GM23338 (cell line): ENCODE measurements around the gene AADAT. TPM values are rescaled to one million over a fixed set of nuclear protein-coding genes. Genes with fewer than 3 reads are reported as not detected.

Source experiments
- ATAC-seq: fragments of 200-7000 bp; cut with Tn5 transposase; 3 replicates; pipeline ENCODE4 v1.9.1; 2020
- DNase-seq: peaks from one replicate; pipeline ENCODE4 v3.0.0-alpha.2; 2015; ENCODE audit warnings: low spot score
- H2AFZ ChIP-seq: fragments of 200-600 bp; sonication (generic); 2 replicates; pipeline ENCODE4 v1.8.0; 2016; ENCODE audit warnings: antibody characterized with exemption, mild to moderate bottlenecking, moderate library complexity
- H3F3A ChIP-seq: fragments of 200-600 bp; sonication (generic); replicated peaks from 2 replicates; pipeline ENCODE4 v1.8.0; 2017; ENCODE audit warnings: antibody characterized with exemption, mixed run types, low read depth
- H3K27ac ChIP-seq: fragments of 200-600 bp; sonication (generic); 2 replicates; pipeline ENCODE4 v1.6.1; 2016; ENCODE audit warnings: low read depth
- H3K27me3 ChIP-seq: fragments of 200-600 bp; sonication (generic); 2 replicates; pipeline ENCODE4 v1.8.0; 2016; ENCODE audit warnings: mild to moderate bottlenecking, mixed run types, moderate library complexity; ENCODE audit not compliant: insufficient read depth
- H3K36me3 ChIP-seq: fragments of 200-600 bp; sonication (generic); 2 replicates; pipeline ENCODE4 v1.8.0; 2016; ENCODE audit warnings: mild to moderate bottlenecking; ENCODE audit not compliant: insufficient read depth
- H3K4me1 ChIP-seq: fragments of 200-600 bp; sonication (generic); 2 replicates; pipeline ENCODE4 v1.8.0; 2016; ENCODE audit warnings: mild to moderate bottlenecking, moderate library complexity; ENCODE audit not compliant: insufficient read depth
- H3K4me2 ChIP-seq: fragments of 200-600 bp; sonication (generic); 2 replicates; pipeline ENCODE4 v1.7.1; 2017; ENCODE audit warnings: mixed run types
- H3K4me3 ChIP-seq: fragments of 200-600 bp; sonication (generic); 2 replicates; pipeline ENCODE4 v1.6.1; 2016; ENCODE audit warnings: mixed run types
- H3K79me2 ChIP-seq: fragments of 200-600 bp; sonication (generic); replicated peaks from 2 replicates; pipeline ENCODE4 v1.8.0; 2017; ENCODE audit warnings: mild to moderate bottlenecking; ENCODE audit not compliant: insufficient read depth
- H3K9me2 ChIP-seq: fragments of 200-600 bp; sonication (generic); 2 replicates; pipeline ENCODE4 v1.8.0; 2017; ENCODE audit not compliant: insufficient read depth
- H4K20me1 ChIP-seq: fragments of 200-600 bp; sonication (generic); replicated peaks from 2 replicates; pipeline ENCODE4 v1.8.0; 2017; ENCODE audit warnings: mild to moderate bottlenecking; ENCODE audit not compliant: insufficient read depth
- H3K27ac Mint-ChIP-seq: 2 replicates; pipeline ENCODE4 v1.8.0; 2020; ENCODE audit warnings: inconsistent platforms, mild to moderate bottlenecking, moderate library complexity, mixed read lengths
- H3K27me3 Mint-ChIP-seq: 3 replicates; pipeline ENCODE4 v1.8.0; 2022; ENCODE audit warnings: low read depth, mild to moderate bottlenecking, moderate library complexity, mixed read lengths, inconsistent platforms; ENCODE audit not compliant: insufficient read depth, poor library complexity
- H3K36me3 Mint-ChIP-seq: 3 replicates; pipeline ENCODE4 v1.8.0; 2021; ENCODE audit warnings: low read depth, mild to moderate bottlenecking, inconsistent platforms, moderate library complexity, mixed read lengths
- H3K4me1 Mint-ChIP-seq: 3 replicates; pipeline ENCODE4 v1.8.0; 2020; ENCODE audit warnings: mild to moderate bottlenecking, inconsistent platforms, mixed read lengths
- H3K4me3 Mint-ChIP-seq: 3 replicates; pipeline ENCODE4 v1.8.0; 2021; ENCODE audit warnings: moderate library complexity, mild to moderate bottlenecking, inconsistent platforms, mixed read lengths
- H3K9me3 Mint-ChIP-seq: 3 replicates; pipeline ENCODE4 v1.8.0; 2020; ENCODE audit warnings: moderate library complexity, mild to moderate bottlenecking, inconsistent platforms, mixed read lengths
- EZH2 ChIP-seq: fragments of 200-600 bp; sonication (generic); IDR thresholded peaks from one replicate; pipeline ENCODE4 v1.8.0; 2017; ENCODE audit warnings: antibody characterized with exemption, mild to moderate bottlenecking, low read depth; ENCODE audit not compliant: unreplicated experiment
- EZH2phosphoT487 ChIP-seq: fragments of 200-600 bp; sonication (generic); IDR thresholded peaks from one replicate; pipeline ENCODE4 v1.8.1; 2018; ENCODE audit warnings: antibody characterized with exemption; ENCODE audit not compliant: unreplicated experiment
- POLR2AphosphoS5 ChIP-seq: IDR thresholded peaks from 2 replicates; pipeline ENCODE4 v1.6.1; 2016; ENCODE audit warnings: antibody characterized with exemption, low read depth
- ZNF331 ChIP-seq: fragments of 250-450 bp; sonication (Bioruptor Pico); IDR thresholded peaks from 2 replicates; pipeline ENCODE4 v1.5.0; 2020; ENCODE audit warnings: low read depth, mild to moderate bottlenecking, moderate library complexity
- polyA plus RNA-seq: library from polyadenylated mRNA; unstranded; fragments of >200 nt; fragmentation: Nextera tagmentation; extraction: Ambion mirVana; gene quantifications from 2 replicates; pipeline ENCODE4 v1.2.1, GENCODE V29; 2016
- total RNA-seq: library from RNA; depleted of rRNA; stranded (reverse); fragments of >200 nt; shearing (Covaris generic); gene quantifications from 2 replicates; pipeline ENCODE4 v1.2.3, GENCODE V29; 2014
- TF ChIP-seq, protein P1 (sequence below): fragments of 250-450 bp; sonication (Bioruptor Pico); IDR thresholded peaks from 2 replicates; pipeline ENCODE4 v1.5.0; 2020; ENCODE audit warnings: mild to moderate bottlenecking, moderate library complexity
- TF ChIP-seq, protein P2 (sequence below), 2 experiments: fragments of 200-600 bp in 1 of 2; sonication (generic) in 1 of 2; conservative IDR thresholded peaks; 2 replicates each; pipeline versions ENCODE4 v1.5.1 to v1.6.1; 2016 to 2017; ENCODE audit warnings: antibody characterized with exemption in 2 of 2, low read depth in 2 of 2, mild to moderate bottlenecking in 2 of 2, moderate library complexity in 1 of 2

Gene AADAT
- total and polyA plus RNA-seq, 2 experiments from 2014 or later = 6.9 to 7.0 TPM

GRCh38 chr4:170111546-170111945, 21.8 kb upstream of the AADAT start (continued):
- TF ChIP-seq, protein P1, sequence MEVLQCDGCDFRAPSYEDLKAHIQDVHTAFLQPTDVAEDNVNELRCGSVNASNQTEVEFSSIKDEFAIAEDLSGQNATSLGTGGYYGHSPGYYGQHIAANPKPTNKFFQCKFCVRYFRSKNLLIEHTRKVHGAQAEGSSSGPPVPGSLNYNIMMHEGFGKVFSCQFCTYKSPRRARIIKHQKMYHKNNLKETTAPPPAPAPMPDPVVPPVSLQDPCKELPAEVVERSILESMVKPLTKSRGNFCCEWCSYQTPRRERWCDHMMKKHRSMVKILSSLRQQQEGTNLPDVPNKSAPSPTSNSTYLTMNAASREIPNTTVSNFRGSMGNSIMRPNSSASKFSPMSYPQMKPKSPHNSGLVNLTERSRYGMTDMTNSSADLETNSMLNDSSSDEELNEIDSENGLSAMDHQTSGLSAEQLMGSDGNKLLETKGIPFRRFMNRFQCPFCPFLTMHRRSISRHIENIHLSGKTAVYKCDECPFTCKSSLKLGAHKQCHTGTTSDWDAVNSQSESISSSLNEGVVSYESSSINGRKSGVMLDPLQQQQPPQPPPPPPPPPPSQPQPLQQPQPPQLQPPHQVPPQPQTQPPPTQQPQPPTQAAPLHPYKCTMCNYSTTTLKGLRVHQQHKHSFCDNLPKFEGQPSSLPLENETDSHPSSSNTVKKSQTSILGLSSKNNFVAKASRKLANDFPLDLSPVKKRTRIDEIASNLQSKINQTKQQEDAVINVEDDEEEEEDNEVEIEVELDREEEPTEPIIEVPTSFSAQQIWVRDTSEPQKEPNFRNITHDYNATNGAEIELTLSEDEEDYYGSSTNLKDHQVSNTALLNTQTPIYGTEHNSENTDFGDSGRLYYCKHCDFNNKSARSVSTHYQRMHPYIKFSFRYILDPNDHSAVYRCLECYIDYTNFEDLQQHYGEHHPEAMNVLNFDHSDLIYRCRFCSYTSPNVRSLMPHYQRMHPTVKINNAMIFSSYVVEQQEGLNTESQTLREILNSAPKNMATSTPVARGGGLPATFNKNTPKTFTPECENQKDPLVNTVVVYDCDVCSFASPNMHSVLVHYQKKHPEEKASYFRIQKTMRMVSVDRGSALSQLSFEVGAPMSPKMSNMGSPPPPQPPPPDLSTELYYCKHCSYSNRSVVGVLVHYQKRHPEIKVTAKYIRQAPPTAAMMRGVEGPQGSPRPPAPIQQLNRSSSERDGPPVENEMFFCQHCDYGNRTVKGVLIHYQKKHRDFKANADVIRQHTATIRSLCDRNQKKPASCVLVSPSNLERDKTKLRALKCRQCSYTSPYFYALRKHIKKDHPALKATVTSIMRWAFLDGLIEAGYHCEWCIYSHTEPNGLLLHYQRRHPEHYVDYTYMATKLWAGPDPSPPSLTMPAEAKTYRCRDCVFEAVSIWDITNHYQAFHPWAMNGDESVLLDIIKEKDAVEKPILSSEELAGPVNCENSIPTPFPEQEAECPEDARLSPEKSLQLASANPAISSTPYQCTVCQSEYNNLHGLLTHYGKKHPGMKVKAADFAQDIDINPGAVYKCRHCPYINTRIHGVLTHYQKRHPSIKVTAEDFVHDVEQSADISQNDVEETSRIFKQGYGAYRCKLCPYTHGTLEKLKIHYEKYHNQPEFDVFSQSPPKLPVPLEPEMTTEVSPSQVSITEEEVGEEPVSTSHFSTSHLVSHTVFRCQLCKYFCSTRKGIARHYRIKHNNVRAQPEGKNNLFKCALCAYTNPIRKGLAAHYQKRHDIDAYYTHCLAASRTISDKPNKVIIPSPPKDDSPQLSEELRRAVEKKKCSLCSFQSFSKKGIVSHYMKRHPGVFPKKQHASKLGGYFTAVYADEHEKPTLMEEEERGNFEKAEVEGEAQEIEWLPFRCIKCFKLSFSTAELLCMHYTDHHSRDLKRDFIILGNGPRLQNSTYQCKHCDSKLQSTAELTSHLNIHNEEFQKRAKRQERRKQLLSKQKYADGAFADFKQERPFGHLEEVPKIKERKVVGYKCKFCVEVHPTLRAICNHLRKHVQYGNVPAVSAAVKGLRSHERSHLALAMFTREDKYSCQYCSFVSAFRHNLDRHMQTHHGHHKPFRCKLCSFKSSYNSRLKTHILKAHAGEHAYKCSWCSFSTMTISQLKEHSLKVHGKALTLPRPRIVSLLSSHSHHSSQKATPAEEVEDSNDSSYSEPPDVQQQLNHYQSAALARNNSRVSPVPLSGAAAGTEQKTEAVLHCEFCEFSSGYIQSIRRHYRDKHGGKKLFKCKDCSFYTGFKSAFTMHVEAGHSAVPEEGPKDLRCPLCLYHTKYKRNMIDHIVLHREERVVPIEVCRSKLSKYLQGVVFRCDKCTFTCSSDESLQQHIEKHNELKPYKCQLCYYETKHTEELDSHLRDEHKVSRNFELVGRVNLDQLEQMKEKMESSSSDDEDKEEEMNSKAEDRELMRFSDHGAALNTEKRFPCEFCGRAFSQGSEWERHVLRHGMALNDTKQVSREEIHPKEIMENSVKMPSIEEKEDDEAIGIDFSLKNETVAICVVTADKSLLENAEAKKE (CRISPR knock-in tag) = no peak
- TF ChIP-seq, protein P2, sequence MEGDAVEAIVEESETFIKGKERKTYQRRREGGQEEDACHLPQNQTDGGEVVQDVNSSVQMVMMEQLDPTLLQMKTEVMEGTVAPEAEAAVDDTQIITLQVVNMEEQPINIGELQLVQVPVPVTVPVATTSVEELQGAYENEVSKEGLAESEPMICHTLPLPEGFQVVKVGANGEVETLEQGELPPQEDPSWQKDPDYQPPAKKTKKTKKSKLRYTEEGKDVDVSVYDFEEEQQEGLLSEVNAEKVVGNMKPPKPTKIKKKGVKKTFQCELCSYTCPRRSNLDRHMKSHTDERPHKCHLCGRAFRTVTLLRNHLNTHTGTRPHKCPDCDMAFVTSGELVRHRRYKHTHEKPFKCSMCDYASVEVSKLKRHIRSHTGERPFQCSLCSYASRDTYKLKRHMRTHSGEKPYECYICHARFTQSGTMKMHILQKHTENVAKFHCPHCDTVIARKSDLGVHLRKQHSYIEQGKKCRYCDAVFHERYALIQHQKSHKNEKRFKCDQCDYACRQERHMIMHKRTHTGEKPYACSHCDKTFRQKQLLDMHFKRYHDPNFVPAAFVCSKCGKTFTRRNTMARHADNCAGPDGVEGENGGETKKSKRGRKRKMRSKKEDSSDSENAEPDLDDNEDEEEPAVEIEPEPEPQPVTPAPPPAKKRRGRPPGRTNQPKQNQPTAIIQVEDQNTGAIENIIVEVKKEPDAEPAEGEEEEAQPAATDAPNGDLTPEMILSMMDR (conservative IDR thresholded peaks at IDR 0.05; ENCODE audit: low read depth in 2 of 2) = no peak
- TF ChIP-seq EZH2 (no peak), ZNF331 (CRISPR knock-in tag) (no peak), POLR2AphosphoS5 (no peak), EZH2phosphoT487 (no peak)

- ATAC-seq = peak; percentile 63
- H3K4me3 Mint-ChIP-seq = no peak overlapping the region
- Histone ChIP-seq H3K4me1 (no peaks in the 10 kb centered on the region; the same call in 1 of the 2 replicates), H3K79me2 (no peaks in the 10 kb centered on the region), H3F3A (no peaks in the 10 kb centered on the region), H3K4me2 (no peak overlapping the region), H3K36me3 (0 out of 2 replicates have a peak, but pooled peaks cover 3% of the 10 kb centered on the region), H3K9me2 (peaks cover 3% of the 10 kb centered on the region; the same call in 1 of the 2 replicates), H3K4me3 (no peak overlapping the region), H2AFZ (no peak overlapping the region), H3K27me3 (no peaks in the 10 kb centered on the region), H4K20me1 (no peaks in the 10 kb centered on the region), H3K27ac (no peak overlapping the region)
- H3K36me3 Mint-ChIP-seq = peaks cover under 1% of the 10 kb centered on the region; the same call in 2 of the 3 replicates
- H3K4me1 Mint-ChIP-seq = peaks cover 29% of the 10 kb centered on the region
- TF ChIP-seq, protein P1 (CRISPR knock-in tag) = no peak
- no peak for TF ChIP-seq ZNF331 (CRISPR knock-in tag)
- H3K27me3 Mint-ChIP-seq = peaks cover 11% of the 10 kb centered on the region
- DNase-seq = no peak
- peaks cover 6% of the 10 kb centered on the region for H3K9me3 Mint-ChIP-seq
- no peak overlapping the region for H3K27ac Mint-ChIP-seq
These were observed 21.3 kb upstream of the AADAT start for GRCh38 chr4:170111085-170111484.
